HG03095 (cell line): ENCODE measurements around the gene C1orf167.
A peak's percentile ranks its signal among the peaks of the same experiment; 100 is the strongest.

Experiments used
- ATAC-seq: cut with Tn5 transposase; IDR thresholded peaks from one replicate; pipeline ENCODE4 v1.9.1; 2021; ENCODE audit warnings: moderate library complexity; ENCODE audit not compliant: unreplicated experiment

C1orf167 gene

GRCh38 chr1:11735854-11736745 lies 25.9 kb upstream of the C1orf167 start, which contains the start of gene AGTRAP:
Gene AGTRAP (plus strand): TSS chr1:11736136. CDS start chr1:11736209, 73 bp downstream.
- ATAC-seq: peak; percentile 61

- ATAC-seq: no peak
These were observed 25.0 kb upstream of the C1orf167 start for GRCh38 chr1:11736746-11737639.

GRCh38 chr1:11738096-11738495 lies 23.9 kb upstream of the C1orf167 start:
- ATAC-seq: no peak

GRCh38 chr1:11738783-11739182 lies 23.2 kb upstream of the C1orf167 start:
- no peak for ATAC-seq

- ATAC-seq: no peak
These were observed 21.5 kb upstream of the C1orf167 start for GRCh38 chr1:11740258-11741192.

GRCh38 chr1:11741482-11741881 lies 20.5 kb upstream of the C1orf167 start:
- no peak for ATAC-seq

GRCh38 chr1:11741919-11742558 lies 20.0 kb upstream of the C1orf167 start:
- ATAC-seq: no peak

- ATAC-seq: no peak
These were observed 17.7 kb upstream of the C1orf167 start for GRCh38 chr1:11744287-11744686.

- ATAC-seq: no peak
These were observed 15.9 kb upstream of the C1orf167 start for GRCh38 chr1:11746092-11746491.

GRCh38 chr1:11746795-11747487 lies 15.1 kb upstream of the C1orf167 start:
- ATAC-seq: no peak

GRCh38 chr1:11748294-11749202 lies 13.4 kb upstream of the C1orf167 start:
- no peak for ATAC-seq

GRCh38 chr1:11749203-11749689 lies 12.7 kb upstream of the C1orf167 start:
- no peak for ATAC-seq

- ATAC-seq: no peak
These were observed 12.0 kb upstream of the C1orf167 start for GRCh38 chr1:11749996-11750395.

GRCh38 chr1:11751087-11751486 lies 10.9 kb upstream of the C1orf167 start:
- ATAC-seq: no peak

GRCh38 chr1:11752359-11753088 lies 9.5 kb upstream of the C1orf167 start:
- ATAC-seq: no peak

- no peak for ATAC-seq
These were observed 8.3 kb upstream of the C1orf167 start for GRCh38 chr1:11753555-11754208.

GRCh38 chr1:11757047-11757446 lies 4.9 kb upstream of the C1orf167 start:
- ATAC-seq: no peak
